HTERT RPE-1 (cell line): ENCODE results near the gene OPALIN.

ENCODE experiments used
- in situ Hi-C: fragments of 300-500 bp; cut with MboI; formaldehyde crosslinking; loops from 4 replicates; pipeline ENCODE4 v1.14.3; 2020; ENCODE audit warnings: low sequenced_read_pairs

The OPALIN gene

GRCh38 chr10:96358851-96359540 is at the start of gene OPALIN:
TSS of gene OPALIN (minus strand) at chr10:96359002. CDS start at chr10:96358896, 106 bp downstream.
- in situ Hi-C loops = no loop called here

GRCh38 chr10:96408201-96408600 is 49.4 kb upstream of the OPALIN start:
- in situ Hi-C loops = no loop called here

- in situ Hi-C loops = no loop called here
These were observed 48.8 kb upstream of the OPALIN start for GRCh38 chr10:96407560-96408069.

- in situ Hi-C loops = no loop called here
These were observed 47.3 kb upstream of the OPALIN start for GRCh38 chr10:96406091-96406490.

GRCh38 chr10:96402417-96403305 is 43.9 kb upstream of the OPALIN start:
- in situ Hi-C loops = no loop called here

GRCh38 chr10:96401036-96401435 is 42.2 kb upstream of the OPALIN start:
- in situ Hi-C loops = no loop called here

- in situ Hi-C loops = no loop called here
These were observed 41.7 kb upstream of the OPALIN start for GRCh38 chr10:96400465-96400864.

- in situ Hi-C loops = no loop called here
These were observed 39.1 kb upstream of the OPALIN start for GRCh38 chr10:96397902-96398301.

- in situ Hi-C loops = no loop called here
These were observed 37.4 kb upstream of the OPALIN start for GRCh38 chr10:96395931-96396877.

- in situ Hi-C loops = no loop called here
These were observed 31.7 kb upstream of the OPALIN start for GRCh38 chr10:96390460-96390864.

GRCh38 chr10:96389785-96390184 is 31.0 kb upstream of the OPALIN start:
- in situ Hi-C loops = no loop called here

- in situ Hi-C loops = no loop called here
These were observed 28.8 kb upstream of the OPALIN start for GRCh38 chr10:96387601-96388000.

- in situ Hi-C loops = no loop called here
These were observed 28.4 kb upstream of the OPALIN start for GRCh38 chr10:96387161-96387560.

GRCh38 chr10:96384506-96384905 is 25.7 kb upstream of the OPALIN start:
- in situ Hi-C loops = no loop called here

- in situ Hi-C loops = no loop called here
These were observed 22.0 kb upstream of the OPALIN start for GRCh38 chr10:96380821-96381220.

GRCh38 chr10:96379758-96380157 is 21.0 kb upstream of the OPALIN start:
- in situ Hi-C loops = no loop called here

GRCh38 chr10:96378741-96379140 is 19.9 kb upstream of the OPALIN start:
- in situ Hi-C loops = no loop called here

- in situ Hi-C loops = no loop called here
These were observed 19.1 kb upstream of the OPALIN start for GRCh38 chr10:96377816-96378294.

GRCh38 chr10:96376483-96376882 is 17.7 kb upstream of the OPALIN start:
- in situ Hi-C loops = no loop called here

- in situ Hi-C loops = no loop called here
These were observed 16.4 kb upstream of the OPALIN start for GRCh38 chr10:96374985-96375830.
